Kidney (tissue), 14 donors: ENCODE measurements around the gene SRPK1. TPM values are rescaled to one million over a fixed set of nuclear protein-coding genes. Genes with fewer than 3 reads are reported as not detected.

Experiments
- DNase-seq, 5 donors: peaks; one replicate each; pipeline ENCODE4 v3.0.0-alpha.2; 2013 to 2020
- FAIRE-seq: peaks from 2 replicates; lab custom pipeline; 2012; peaks lifted over from hg19 to GRCh38; lab: Jason Lieb, UNC
- H3K27ac ChIP-seq, 2 donors: one replicate each; pipeline ENCODE4 v1.7.0; 2013; ENCODE audit warnings: low read depth in 2 of 2, low read length in 2 of 2, inconsistent platforms in 1 of 2
- H3K27me3 ChIP-seq: one replicate; pipeline ENCODE4 v1.7.1; 2013; ENCODE audit warnings: low read length, inconsistent platforms; ENCODE audit not compliant: control insufficient read depth, insufficient read depth
- H3K36me3 ChIP-seq, 3 donors: one replicate each; pipeline versions ENCODE4 v1.7.0 to v1.7.1; 2013; ENCODE audit warnings: low read length in 3 of 3, control low read depth in 1 of 3, inconsistent platforms in 1 of 3; ENCODE audit not compliant: insufficient read depth in 3 of 3, control insufficient read depth in 2 of 3
- H3K4me1 ChIP-seq, 3 donors: one replicate each; pipeline versions ENCODE4 v1.7.0 to v1.7.1; 2013; ENCODE audit warnings: low read length in 3 of 3, inconsistent platforms in 1 of 3, low read depth in 1 of 3; ENCODE audit not compliant: control insufficient read depth in 2 of 3, insufficient read depth in 2 of 3
- H3K4me3 ChIP-seq, 3 donors: one replicate each; pipeline versions ENCODE4 v1.7.0 to v1.8.1; 2013; ENCODE audit warnings: low read length in 3 of 3, control low read depth in 1 of 3, inconsistent platforms in 1 of 3
- H3K9ac ChIP-seq, 3 donors: one replicate each; pipeline versions ENCODE4 v1.7.0 to v1.7.1; 2013; ENCODE audit warnings: low read length in 3 of 3, control low read depth in 1 of 3, inconsistent platforms in 1 of 3
- H3K9me3 ChIP-seq, 3 donors: one replicate each; pipeline versions ENCODE4 v1.7.0 to v1.7.1; 2013; ENCODE audit warnings: low read length in 3 of 3, control low read depth in 1 of 3, inconsistent platforms in 1 of 3; ENCODE audit not compliant: control insufficient read depth in 2 of 3, insufficient read depth in 1 of 3
- CTCF ChIP-seq: IDR thresholded peaks from 3 replicates; pipeline ENCODE4 v1.5.1; 2012; ENCODE audit warnings: mild to moderate bottlenecking, moderate library complexity, borderline replicate concordance; ENCODE audit not compliant: insufficient read depth; ENCODE audit errors: extremely low read depth
- intact Hi-C: fragments of 100-400 bp; cut with DNase I; formaldehyde crosslinking; loops from one replicate; pipeline ENCODE4 v1.11.1; 2022
- polyA plus RNA-seq: library from polyadenylated mRNA; stranded (reverse); fragments of 350-450 nt; fragmentation: Illumina TruSeq; extraction: RNeasy Lipid Tissue Mini Kit (QIAGEN cat#74804); gene quantifications from one replicate; pipeline ENCODE4 v1.2.3, GENCODE V29; 2014; ENCODE audit warnings: low read depth, low replicate concordance; ENCODE audit not compliant: insufficient read depth
- total RNA-seq: library from RNA; stranded (reverse); fragmentation: NEBNext Ultra II Directional; extraction: Animal tissue kit (Norgen Biotek cat#: 25700); gene quantifications from one replicate; pipeline ENCODE4 v1.2.1, GENCODE V29; 2021
- donor health status: control.
- donor health status: control.
- donor health status: control.
- donor health status: control.
- donor health status: control.
- donor health status: DM: yes; HTN: yes; CAD: no.
- donor health status: Normal renal cell carcinoma (clear cell type).

The SRPK1 gene
- total and polyA plus RNA-seq, 2 donors from 2014 or later, result 12.2 to 35.3 TPM

- H3K27me3 ChIP-seq, result no peaks in the 10 kb centered on the region
- FAIRE-seq (no peak), DNase-seq (no peak)
- H3K27ac ChIP-seq, result no peak overlapping the region
- no peak overlapping the region for H3K9ac ChIP-seq
- no peaks in the 10 kb centered on the region for H3K4me1 ChIP-seq
- peaks cover 0 to 5% (median 0%) of the 10 kb centered on the region in 3 donors for H3K36me3 ChIP-seq
- H3K4me3 ChIP-seq, result no peak overlapping the region
- H3K9me3 ChIP-seq, result no peaks in the 10 kb centered on the region
- no peak for TF ChIP-seq CTCF
- intact Hi-C loops, result no loop called here
Observed at GRCh38 chr6:35903679-35904078, 17.2 kb downstream of the SRPK1 start.

- Histone ChIP-seq H3K27me3 (no peaks in the 10 kb centered on the region), H3K9me3 (no peaks in the 10 kb centered on the region), H3K4me3 (no peak overlapping the region), H3K4me1 (no peaks in the 10 kb centered on the region), H3K9ac (no peak overlapping the region), H3K27ac (no peak overlapping the region), H3K36me3 (peaks cover 0 to 5% (median 0%) of the 10 kb centered on the region in 3 donors)
- no peak for TF ChIP-seq CTCF
- DNase-seq, result no peak
- FAIRE-seq, result no peak
- intact Hi-C loops, result no loop called here
Observed at GRCh38 chr6:35900448-35900847, 20.4 kb downstream of the SRPK1 start.

GRCh38 chr6:35898003-35898402 lies 22.9 kb downstream of the SRPK1 start:
- no peak for TF ChIP-seq CTCF

GRCh38 chr6:35897486-35897885 lies 23.4 kb downstream of the SRPK1 start:
- TF ChIP-seq CTCF, result no peak
- Histone ChIP-seq H3K27me3 (no peaks in the 10 kb centered on the region), H3K4me1 (no peaks in the 10 kb centered on the region), H3K4me3 (no peak overlapping the region), H3K36me3 (no peaks in the 10 kb centered on the region), H3K9ac (no peak overlapping the region), H3K27ac (no peak overlapping the region), H3K9me3 (no peaks in the 10 kb centered on the region)
- FAIRE-seq, result no peak
- no peak for DNase-seq
- intact Hi-C loops, result no loop called here

More at GRCh38 chr6:35898003-35898402, 22.9 kb downstream of the SRPK1 start:
- Histone ChIP-seq H3K9me3 (no peaks in the 10 kb centered on the region), H3K9ac (no peak overlapping the region), H3K27me3 (no peaks in the 10 kb centered on the region), H3K4me1 (no peaks in the 10 kb centered on the region), H3K27ac (no peak overlapping the region), H3K4me3 (no peak overlapping the region), H3K36me3 (no peaks in the 10 kb centered on the region)
- intact Hi-C loops, result no loop called here
- DNase-seq (no peak), FAIRE-seq (no peak)
